ENCODE results near the gene PSORS1C2.

Gene PSORS1C2

DNA sequence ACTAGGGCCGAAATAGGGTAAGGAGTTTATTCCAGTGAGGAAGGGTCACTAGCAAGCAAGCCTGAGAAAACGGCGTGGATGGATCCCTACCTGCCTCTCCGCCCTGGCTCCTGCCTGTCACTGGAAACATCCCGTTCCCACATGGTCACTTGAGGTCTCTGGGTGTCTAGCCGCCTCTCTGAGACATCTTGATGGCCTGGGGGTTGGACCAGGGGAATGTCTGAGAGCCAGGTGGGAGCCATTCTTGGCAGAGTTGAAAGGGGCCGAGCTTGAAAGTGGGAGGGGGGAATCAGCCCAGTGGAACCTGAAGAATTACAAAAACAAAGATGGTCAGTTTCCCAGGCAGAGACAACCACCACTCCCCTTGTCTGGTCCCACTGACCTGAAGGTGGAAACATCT is 17.8 kb upstream of the PSORS1C2 start:
- Histone ChIP-seq H3K27ac (ENCODE audit: poor library complexity, severe bottlenecking) (no peak overlapping the region), H3K27me3 (ENCODE audit: insufficient read depth, poor library complexity, severe bottlenecking) (no peaks in the 10 kb centered on the region), H3K4me3 (ENCODE audit: severe bottlenecking) (no peak overlapping the region), H3K4me1 (ENCODE audit: insufficient read depth, poor library complexity, severe bottlenecking) (peaks cover 3% of the 10 kb centered on the region), H3K9me3 (ENCODE audit: severe bottlenecking) (no peaks in the 10 kb centered on the region), H3K36me3 (ENCODE audit: low read depth) (peaks cover 50% of the 10 kb centered on the region)
- no peak for ATAC-seq (ENCODE audit: low read depth)
- no peak for DNase-seq (ENCODE audit: low spot score)
- TF ChIP-seq, protein P1, sequence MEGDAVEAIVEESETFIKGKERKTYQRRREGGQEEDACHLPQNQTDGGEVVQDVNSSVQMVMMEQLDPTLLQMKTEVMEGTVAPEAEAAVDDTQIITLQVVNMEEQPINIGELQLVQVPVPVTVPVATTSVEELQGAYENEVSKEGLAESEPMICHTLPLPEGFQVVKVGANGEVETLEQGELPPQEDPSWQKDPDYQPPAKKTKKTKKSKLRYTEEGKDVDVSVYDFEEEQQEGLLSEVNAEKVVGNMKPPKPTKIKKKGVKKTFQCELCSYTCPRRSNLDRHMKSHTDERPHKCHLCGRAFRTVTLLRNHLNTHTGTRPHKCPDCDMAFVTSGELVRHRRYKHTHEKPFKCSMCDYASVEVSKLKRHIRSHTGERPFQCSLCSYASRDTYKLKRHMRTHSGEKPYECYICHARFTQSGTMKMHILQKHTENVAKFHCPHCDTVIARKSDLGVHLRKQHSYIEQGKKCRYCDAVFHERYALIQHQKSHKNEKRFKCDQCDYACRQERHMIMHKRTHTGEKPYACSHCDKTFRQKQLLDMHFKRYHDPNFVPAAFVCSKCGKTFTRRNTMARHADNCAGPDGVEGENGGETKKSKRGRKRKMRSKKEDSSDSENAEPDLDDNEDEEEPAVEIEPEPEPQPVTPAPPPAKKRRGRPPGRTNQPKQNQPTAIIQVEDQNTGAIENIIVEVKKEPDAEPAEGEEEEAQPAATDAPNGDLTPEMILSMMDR (IDR thresholded peaks at IDR 0.05; ENCODE audit: poor library complexity, severe bottlenecking): no peak

DNA sequence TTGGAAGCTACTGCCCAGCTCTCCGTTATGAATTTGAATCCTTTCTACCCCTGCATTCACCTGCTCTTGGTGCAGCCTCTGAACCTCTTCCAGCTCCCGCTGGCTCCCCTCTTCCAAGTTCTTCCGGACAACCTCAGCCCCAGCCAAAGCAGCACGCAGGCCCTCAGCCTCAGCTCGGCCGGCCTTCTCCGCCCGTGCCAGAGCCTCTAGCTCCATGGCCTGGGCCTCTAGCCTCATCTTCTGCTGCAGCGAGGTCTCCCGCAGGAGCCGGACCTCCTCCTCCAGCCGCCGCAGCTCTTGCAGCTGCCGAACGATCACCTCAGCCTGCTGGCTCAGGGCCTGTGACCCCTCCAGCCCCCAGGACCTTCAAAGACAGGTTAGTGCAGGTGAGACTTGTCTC is 15.6 kb upstream of the PSORS1C2 start:
- ATAC-seq (ENCODE audit: low read depth): no peak
- no peaks in the 10 kb centered on the region for H3K9me3 ChIP-seq (ENCODE audit: severe bottlenecking)
- TF ChIP-seq, protein P1 (IDR thresholded peaks at IDR 0.05; ENCODE audit: poor library complexity, severe bottlenecking): no peak

GRCh38 chr6:31152781-31153180 is 13.9 kb upstream of the PSORS1C2 start:
- Histone ChIP-seq H3K4me1 (ENCODE audit: insufficient read depth, poor library complexity, severe bottlenecking) (peaks cover 3% of the 10 kb centered on the region), H3K27me3 (ENCODE audit: insufficient read depth, poor library complexity, severe bottlenecking) (no peaks in the 10 kb centered on the region), H3K9me3 (ENCODE audit: severe bottlenecking) (no peaks in the 10 kb centered on the region), H3K4me3 (ENCODE audit: severe bottlenecking) (no peak overlapping the region), H3K27ac (ENCODE audit: poor library complexity, severe bottlenecking) (no peak overlapping the region), H3K36me3 (ENCODE audit: low read depth) (peaks cover 43% of the 10 kb centered on the region)
- DNase-seq (ENCODE audit: low spot score) (no peak), ATAC-seq (ENCODE audit: low read depth) (no peak)
- TF ChIP-seq, protein P1 (IDR thresholded peaks at IDR 0.05; ENCODE audit: poor library complexity, severe bottlenecking): no peak

More for the DNA sequence above, 15.6 kb upstream of the PSORS1C2 start:
- DNase-seq (ENCODE audit: low spot score): no peak
- H3K36me3 ChIP-seq (ENCODE audit: low read depth): peaks cover 42% of the 10 kb centered on the region
- no peak overlapping the region for H3K4me3 ChIP-seq (ENCODE audit: severe bottlenecking)
- H3K4me1 ChIP-seq (ENCODE audit: insufficient read depth, poor library complexity, severe bottlenecking): peaks cover 3% of the 10 kb centered on the region
- no peak overlapping the region for H3K27ac ChIP-seq (ENCODE audit: poor library complexity, severe bottlenecking)
- H3K27me3 ChIP-seq (ENCODE audit: insufficient read depth, poor library complexity, severe bottlenecking): no peaks in the 10 kb centered on the region

DNA sequence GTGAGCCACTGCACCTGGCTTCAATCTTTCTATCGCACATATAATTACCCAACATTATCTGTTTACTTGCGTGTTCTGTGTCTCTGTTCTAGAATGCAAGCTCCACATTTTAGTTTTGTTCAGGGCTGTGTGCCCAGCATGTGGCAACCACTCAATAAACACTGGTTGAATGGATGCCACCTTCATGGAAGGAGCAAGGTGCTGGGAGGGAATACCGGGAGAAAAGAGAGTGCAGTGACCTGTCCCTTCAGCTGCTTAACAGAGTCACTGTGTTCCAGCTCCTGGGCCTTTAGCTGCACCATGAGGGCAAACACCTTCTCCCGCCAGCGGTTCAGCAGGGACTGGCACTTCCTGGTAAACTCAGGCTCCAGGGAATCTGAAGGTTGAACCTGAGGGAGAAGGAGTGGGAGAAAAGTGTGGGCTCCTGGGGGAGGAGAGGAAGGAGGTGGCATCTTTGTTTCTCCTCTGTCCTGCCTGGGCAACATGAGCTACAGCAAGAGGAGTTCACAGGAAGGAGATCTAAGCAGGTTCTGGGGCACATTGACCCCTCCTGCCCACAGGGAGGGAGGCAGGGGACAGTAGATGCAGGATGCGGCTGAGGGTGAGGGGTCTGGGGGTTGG is 11.1 kb upstream of the PSORS1C2 start:
- DNase-seq (ENCODE audit: low spot score): no peak
- no peaks in the 10 kb centered on the region for H3K4me1 ChIP-seq (ENCODE audit: insufficient read depth, poor library complexity, severe bottlenecking)
- ATAC-seq (ENCODE audit: low read depth): no peak
- H3K36me3 ChIP-seq (ENCODE audit: low read depth): peaks cover 35% of the 10 kb centered on the region
- H3K27me3 ChIP-seq (ENCODE audit: insufficient read depth, poor library complexity, severe bottlenecking): no peaks in the 10 kb centered on the region
- H3K4me3 ChIP-seq (ENCODE audit: severe bottlenecking): no peak overlapping the region
- H3K9me3 ChIP-seq (ENCODE audit: severe bottlenecking): no peaks in the 10 kb centered on the region
- TF ChIP-seq, protein P1 (IDR thresholded peaks at IDR 0.05; ENCODE audit: poor library complexity, severe bottlenecking): no peak
- no peak overlapping the region for H3K27ac ChIP-seq (ENCODE audit: poor library complexity, severe bottlenecking)

DNA sequence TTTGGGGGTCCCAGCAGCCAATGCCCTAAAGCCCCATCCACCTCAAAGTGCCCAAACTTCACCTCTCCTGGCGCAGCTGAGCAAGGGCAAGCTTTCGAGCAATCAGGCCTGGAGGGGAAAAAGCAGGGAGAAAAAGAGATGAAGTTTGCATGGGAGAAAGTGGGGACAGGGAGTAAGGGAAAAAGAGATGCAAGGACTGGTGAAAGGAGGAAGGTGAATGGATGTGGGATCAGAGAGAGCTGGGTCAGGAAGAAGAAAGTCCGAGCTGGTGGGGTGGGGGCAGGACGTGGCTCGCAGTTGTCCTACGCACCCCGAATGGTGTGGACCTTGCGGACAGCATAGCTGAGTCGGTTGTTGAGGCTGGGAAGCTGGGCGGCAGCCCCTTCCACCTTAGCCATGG is 6.5 kb upstream of the PSORS1C2 start:
- H3K27me3 ChIP-seq (ENCODE audit: insufficient read depth, poor library complexity, severe bottlenecking): no peaks in the 10 kb centered on the region
- H3K27ac ChIP-seq (ENCODE audit: poor library complexity, severe bottlenecking): no peak overlapping the region
- H3K9me3 ChIP-seq (ENCODE audit: severe bottlenecking): no peaks in the 10 kb centered on the region
- DNase-seq (ENCODE audit: low spot score) (no peak), ATAC-seq (ENCODE audit: low read depth) (no peak)
- TF ChIP-seq, protein P1 (IDR thresholded peaks at IDR 0.05; ENCODE audit: poor library complexity, severe bottlenecking): no peak
- no peak overlapping the region for H3K4me3 ChIP-seq (ENCODE audit: severe bottlenecking)
- peaks cover 31% of the 10 kb centered on the region for H3K36me3 ChIP-seq (ENCODE audit: low read depth)
- H3K4me1 ChIP-seq (ENCODE audit: insufficient read depth, poor library complexity, severe bottlenecking): no peaks in the 10 kb centered on the region

All from RWPE2 (cell line).